DOHH2 (cell line): ENCODE results near the gene PPP1R12C.

Experiments
- H3F3A ChIP-seq: fragments of 200-600 bp; sonication (generic), shearing (Covaris generic); 2 replicates; pipeline ENCODE4 v1.6.0; 2016; ENCODE audit warnings: antibody characterized with exemption, mild to moderate bottlenecking; ENCODE audit not compliant: control insufficient read depth, insufficient read depth
- H3K27ac ChIP-seq: fragments of 200-600 bp; sonication (generic); 2 replicates; pipeline ENCODE4 v1.5.1; 2014; ENCODE audit warnings: low read depth, mild to moderate bottlenecking, low read length, moderate library complexity
- H3K27me3 ChIP-seq: fragments of 200-600 bp; sonication (generic); 2 replicates; pipeline ENCODE4 v1.6.1; 2014; ENCODE audit warnings: mild to moderate bottlenecking, low read length, mixed read lengths; ENCODE audit not compliant: control insufficient read depth
- H3K36me3 ChIP-seq: fragments of 200-600 bp; sonication (generic); 2 replicates; pipeline ENCODE4 v1.6.1; 2014; ENCODE audit warnings: mild to moderate bottlenecking, low read length, moderate library complexity, mixed read lengths; ENCODE audit not compliant: control insufficient read depth
- H3K4me1 ChIP-seq: fragments of 200-600 bp; sonication (generic); 2 replicates; pipeline ENCODE4 v1.6.1; 2014; ENCODE audit warnings: mild to moderate bottlenecking, low read length, mixed read lengths; ENCODE audit not compliant: control insufficient read depth
- H3K4me2 ChIP-seq: fragments of 200-600 bp; sonication (generic); 2 replicates; pipeline ENCODE4 v1.6.0; 2014; ENCODE audit warnings: mild to moderate bottlenecking, low read length, moderate library complexity
- H3K4me3 ChIP-seq: fragments of 200-600 bp; sonication (generic); 2 replicates; pipeline ENCODE4 v1.5.1; 2014; ENCODE audit warnings: mild to moderate bottlenecking, low read length, mixed read lengths
- H3K79me2 ChIP-seq: fragments of 200-600 bp; sonication (generic); 2 replicates; pipeline ENCODE4 v1.6.1; 2014; ENCODE audit warnings: mild to moderate bottlenecking, low read length, mixed read lengths; ENCODE audit not compliant: control insufficient read depth
- H3K9me2 ChIP-seq: fragments of 200-600 bp; sonication (generic); replicated peaks from 2 replicates; pipeline ENCODE4 v1.6.1; 2014; ENCODE audit warnings: mild to moderate bottlenecking, low read length, mixed read lengths; ENCODE audit not compliant: control insufficient read depth
- H3K9me3 ChIP-seq: fragments of 200-600 bp; sonication (generic); 2 replicates; pipeline ENCODE4 v1.6.1; 2014; ENCODE audit warnings: antibody characterized with exemption, low read length, mixed read lengths; ENCODE audit not compliant: control insufficient read depth, insufficient read depth
- H4K20me1 ChIP-seq: fragments of 200-600 bp; sonication (generic); 2 replicates; pipeline ENCODE4 v1.6.0; 2014; ENCODE audit warnings: low read depth, mild to moderate bottlenecking, antibody characterized with exemption, low read length, moderate library complexity; ENCODE audit not compliant: control insufficient read depth, insufficient read depth
- CTCF ChIP-seq: fragments of 200-600 bp; sonication (generic); IDR thresholded peaks from one replicate; pipeline ENCODE4 v1.5.1; 2014; ENCODE audit warnings: antibody characterized with exemption, mild to moderate bottlenecking, low read depth, low read length; ENCODE audit not compliant: poor library complexity, severe bottlenecking
- EZH2phosphoT487 ChIP-seq: fragments of 200-600 bp; sonication (generic); IDR thresholded peaks from 2 replicates; pipeline ENCODE4 v1.6.1; 2017; ENCODE audit warnings: borderline replicate concordance, mild to moderate bottlenecking, antibody characterized with exemption, low read length, moderate library complexity, mixed read lengths

Gene PPP1R12C

GRCh38 chr19:55042688-55043087 lies 74.7 kb downstream of the PPP1R12C start:
- H3F3A ChIP-seq = no peaks in the 10 kb centered on the region
- H3K27ac ChIP-seq = no peak overlapping the region
- H3K4me2 ChIP-seq = no peak overlapping the region

GRCh38 chr19:55042344-55042678 lies 75.1 kb downstream of the PPP1R12C start:
- H3K9me2 ChIP-seq = no peaks in the 10 kb centered on the region
- 0 out of 2 replicates have a peak, but pooled peaks cover 6% of the 10 kb centered on the region for H4K20me1 ChIP-seq
- no peak overlapping the region for H3K4me2 ChIP-seq
- no peak overlapping the region for H3K4me3 ChIP-seq
- H3K36me3 ChIP-seq = peaks cover 43% of the 10 kb centered on the region
- peaks cover 18% of the 10 kb centered on the region for H3K79me2 ChIP-seq
- no peak for TF ChIP-seq EZH2phosphoT487
- TF ChIP-seq CTCF = no peak
- no peaks in the 10 kb centered on the region for H3K9me3 ChIP-seq
- H3K27ac ChIP-seq = no peak overlapping the region
- H3F3A ChIP-seq = no peaks in the 10 kb centered on the region
- no peaks in the 10 kb centered on the region for H3K4me1 ChIP-seq
- no peaks in the 10 kb centered on the region for H3K27me3 ChIP-seq

More at GRCh38 chr19:55042688-55043087, 74.7 kb downstream of the PPP1R12C start:
- Histone ChIP-seq H3K9me2 (no peaks in the 10 kb centered on the region), H3K79me2 (peaks cover 18% of the 10 kb centered on the region), H3K4me1 (no peaks in the 10 kb centered on the region), H3K9me3 (no peaks in the 10 kb centered on the region), H3K4me3 (no peak overlapping the region), H4K20me1 (0 out of 2 replicates have a peak, but pooled peaks cover 6% of the 10 kb centered on the region), H3K27me3 (no peaks in the 10 kb centered on the region), H3K36me3 (peaks cover 46% of the 10 kb centered on the region)
- TF ChIP-seq EZH2phosphoT487 (no peak), CTCF (no peak)

- no peaks in the 10 kb centered on the region for H3K27me3 ChIP-seq
- 0 out of 2 replicates have a peak, but pooled peaks cover 6% of the 10 kb centered on the region for H4K20me1 ChIP-seq
- H3K9me3 ChIP-seq = no peaks in the 10 kb centered on the region
- H3K27ac ChIP-seq = no peak overlapping the region
- H3K4me3 ChIP-seq = no peak overlapping the region
- H3K9me2 ChIP-seq = no peaks in the 10 kb centered on the region
- no peaks in the 10 kb centered on the region for H3K4me1 ChIP-seq
- TF ChIP-seq EZH2phosphoT487 (no peak), CTCF (no peak)
- H3K36me3 ChIP-seq = peaks cover 37% of the 10 kb centered on the region
- no peak overlapping the region for H3K4me2 ChIP-seq
- no peaks in the 10 kb centered on the region for H3F3A ChIP-seq
- peaks cover 18% of the 10 kb centered on the region for H3K79me2 ChIP-seq
Observed at GRCh38 chr19:55041627-55042343, 75.7 kb downstream of the PPP1R12C start.

GRCh38 chr19:55041244-55041626 lies 76.2 kb downstream of the PPP1R12C start:
- H3K27ac ChIP-seq = no peak overlapping the region
- TF ChIP-seq EZH2phosphoT487 (no peak), CTCF (no peak)
- H3K9me2 ChIP-seq = no peaks in the 10 kb centered on the region
- no peak overlapping the region for H3K4me2 ChIP-seq
- no peaks in the 10 kb centered on the region for H3K4me1 ChIP-seq
- 0 out of 2 replicates have a peak, but pooled peaks cover 6% of the 10 kb centered on the region for H4K20me1 ChIP-seq
- no peaks in the 10 kb centered on the region for H3F3A ChIP-seq
- H3K36me3 ChIP-seq = peaks cover 32% of the 10 kb centered on the region
- no peaks in the 10 kb centered on the region for H3K9me3 ChIP-seq
- no peak overlapping the region for H3K4me3 ChIP-seq
- no peaks in the 10 kb centered on the region for H3K27me3 ChIP-seq
- H3K79me2 ChIP-seq = peaks cover 20% of the 10 kb centered on the region
